Measurements from ENCODE around the gene ST6GALNAC2.

GRCh38 chr17:76568811-76569221, 16.8 kb downstream of the ST6GALNAC2 start:
- no peak for TF ChIP-seq CTCF (IDR thresholded peaks at IDR 0.05)
- TF ChIP-seq POLR2A (IDR thresholded peaks at IDR 0.05), result no peak
- no peak for TF ChIP-seq EP300 (IDR thresholded peaks at IDR 0.05)

Data from tibial nerve (tissue), 4 donors.